ENCODE results near the gene SLC22A23.

- TF ChIP-seq EP300 (IDR thresholded peaks at IDR 0.05; ENCODE audit: borderline replicate concordance), result no peak
- no peak for TF ChIP-seq TEAD4 (IDR thresholded peaks at IDR 0.05)
- no peak for TF ChIP-seq MAX (IDR thresholded peaks at IDR 0.05)
- no peak for TF ChIP-seq NFIC (IDR thresholded peaks at IDR 0.05)
These were observed 13.7 kb downstream of the SLC22A23 start for GRCh38 chr6:3443221-3443515.
